Measurements from ENCODE around the gene MRPL2. TPM values are rescaled to one million over a fixed set of nuclear protein-coding genes. Genes with fewer than 3 reads are reported as not detected.
"Not testable (repeated sequence)": the region's sequence is repeated elsewhere in the genome, so short reads cannot be mapped to it uniquely, and the experiment has no call there.

Gene MRPL2
- total RNA-seq, 1 donor from 2014 or later: 29.3 TPM

DNA sequence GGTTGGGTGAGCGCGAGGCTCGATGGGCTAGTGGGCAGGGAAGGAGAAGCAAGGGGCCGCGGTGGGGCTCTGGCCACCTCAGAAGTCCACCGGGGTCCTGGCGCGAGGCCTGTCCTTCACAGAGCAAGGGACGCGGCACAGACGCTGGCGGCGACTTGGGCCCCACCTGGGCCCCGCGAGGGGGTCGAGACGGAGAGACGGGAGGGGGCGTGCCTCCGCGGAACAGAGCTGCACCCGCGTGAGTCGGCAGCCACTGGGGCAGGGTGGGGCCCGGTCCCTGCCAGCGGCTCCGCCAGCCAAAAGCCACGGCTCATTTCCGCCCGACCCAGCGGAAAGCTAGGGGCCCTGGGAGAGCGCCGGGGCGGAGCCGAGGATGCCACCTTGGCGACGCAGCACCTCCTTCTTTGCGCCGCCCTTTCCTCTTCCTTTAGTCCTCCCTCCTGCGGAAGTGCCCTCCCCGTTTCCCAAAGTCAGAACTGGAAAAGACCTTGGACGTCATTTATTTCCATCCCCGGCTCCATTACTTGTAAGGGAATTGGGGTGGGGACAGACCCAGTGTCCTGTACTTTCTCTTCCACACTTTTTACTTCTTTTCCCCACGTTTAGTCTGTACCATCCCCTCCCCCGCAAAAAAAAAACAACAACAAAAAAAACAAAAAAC, 5.6 kb downstream of the MRPL2 start, which contains the start of gene CUL7:
TSS of gene CUL7 (minus strand) at position 307 of the 661 bp plus-strand sequence. CDS start 1,063 bp downstream, outside the sequence.
- peak; percentile 60 for DNase-seq (ENCODE audit: extremely low read depth, low read depth, low spot score)

DNA sequence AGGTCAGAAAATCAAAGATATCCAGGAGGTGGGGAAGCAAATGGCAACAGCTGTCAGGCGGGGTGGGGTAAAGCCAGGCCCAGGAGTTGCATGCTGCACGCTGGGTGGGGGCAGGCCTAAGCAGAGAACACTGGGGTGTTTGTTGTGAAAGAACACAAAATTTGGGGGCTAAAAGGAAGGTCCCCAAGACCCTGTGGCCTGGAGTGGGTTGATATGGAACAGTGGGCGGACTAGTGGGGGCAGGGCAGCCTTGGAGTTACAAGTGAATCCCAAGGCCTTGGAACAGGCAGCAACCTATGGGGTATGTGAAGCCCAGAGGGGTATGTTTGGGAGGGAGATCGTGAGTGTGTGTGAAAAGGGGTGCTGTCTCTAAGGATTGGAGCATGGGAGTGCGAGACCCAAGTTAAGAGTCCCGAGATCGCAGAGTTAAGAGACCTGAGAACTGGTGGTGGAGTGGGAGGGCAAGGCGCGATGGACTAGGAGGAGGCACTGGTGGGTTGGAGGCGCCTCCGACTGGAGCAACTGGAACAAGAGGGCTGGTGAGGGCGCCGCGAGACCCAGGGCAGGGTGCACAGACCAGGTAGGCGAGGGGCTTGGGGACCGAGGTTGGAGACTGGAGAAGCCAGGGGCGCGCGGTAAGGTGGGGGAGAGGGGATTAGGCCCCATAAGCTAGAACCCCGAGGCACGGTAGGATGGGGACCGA, 6.2 kb downstream of the MRPL2 start:
- DNase-seq (ENCODE audit: extremely low read depth, low read depth, low spot score): no peak

DNA sequence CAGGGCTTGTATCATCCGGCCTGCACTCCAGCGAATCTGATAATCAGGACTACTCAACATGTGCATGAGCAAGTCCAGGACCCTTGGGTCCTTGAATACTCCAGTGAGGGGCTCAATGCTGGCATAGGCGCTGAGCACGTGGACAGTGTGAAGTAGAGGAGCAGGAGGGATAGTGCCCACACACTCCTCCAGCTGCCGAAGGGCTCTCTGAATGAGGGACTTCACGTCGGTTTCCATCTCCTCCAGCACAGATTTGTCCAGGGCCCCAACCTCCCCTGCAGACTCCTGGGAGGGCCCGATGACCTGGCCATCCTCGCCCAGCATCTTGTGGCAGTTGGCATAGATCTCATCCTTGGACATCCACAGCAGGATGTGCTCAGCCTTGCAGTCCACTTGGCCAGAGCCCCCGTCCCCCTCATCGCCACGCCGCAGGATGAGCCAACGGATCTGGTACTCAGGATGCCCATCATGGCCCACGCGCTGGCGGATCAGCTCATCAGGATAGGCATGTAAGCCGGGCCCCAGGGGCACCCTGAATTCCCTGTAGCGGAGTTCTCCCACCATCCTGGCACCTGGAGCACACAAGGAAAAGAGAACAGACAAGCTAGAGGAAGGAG, 6.9 kb downstream of the MRPL2 start:
- DNase-seq (ENCODE audit: extremely low read depth, low read depth, low spot score): no peak

DNA sequence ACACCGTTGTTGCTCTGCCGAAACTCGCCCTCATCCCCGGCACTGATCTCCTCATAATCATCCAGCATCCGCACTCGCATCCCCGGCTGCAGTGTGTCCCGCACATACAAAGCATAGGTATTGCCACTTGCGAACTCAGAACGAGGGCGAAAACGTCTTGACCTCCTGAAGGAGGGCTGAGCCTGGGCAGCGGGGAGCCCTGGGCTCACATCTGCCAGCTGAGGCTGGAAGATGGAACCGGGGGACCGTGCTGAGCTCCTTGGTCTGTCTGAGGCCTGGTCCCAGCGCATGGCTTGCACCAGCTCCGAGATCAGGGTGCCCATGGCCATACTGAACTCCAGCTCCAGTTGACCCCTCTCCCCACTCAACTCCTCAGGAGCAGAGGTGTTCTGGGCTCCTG, 8.3 kb downstream of the MRPL2 start:
- no peak for DNase-seq (ENCODE audit: extremely low read depth, low read depth, low spot score)

DNA sequence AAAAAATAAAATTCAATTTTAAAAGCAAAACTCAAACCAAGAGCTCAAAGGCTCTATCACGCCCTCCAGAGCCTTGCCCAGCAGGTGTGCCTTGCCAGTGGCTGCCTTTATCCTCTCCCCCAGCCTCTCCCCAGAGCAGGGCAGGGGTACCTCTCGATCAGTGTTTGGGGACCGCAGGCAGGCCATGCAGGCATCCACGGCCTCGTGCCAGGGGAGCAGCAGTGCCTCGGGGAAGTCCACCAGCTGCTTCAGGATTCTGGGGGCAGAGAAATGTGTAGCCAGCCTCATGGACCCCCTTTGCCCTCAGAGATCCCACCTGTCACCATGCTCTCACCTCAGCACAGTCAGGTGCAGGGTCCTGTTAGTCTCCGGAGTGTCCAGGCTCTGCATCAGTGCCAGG, 11.2 kb downstream of the MRPL2 start:
- no peak for DNase-seq (ENCODE audit: extremely low read depth, low read depth, low spot score)

DNA sequence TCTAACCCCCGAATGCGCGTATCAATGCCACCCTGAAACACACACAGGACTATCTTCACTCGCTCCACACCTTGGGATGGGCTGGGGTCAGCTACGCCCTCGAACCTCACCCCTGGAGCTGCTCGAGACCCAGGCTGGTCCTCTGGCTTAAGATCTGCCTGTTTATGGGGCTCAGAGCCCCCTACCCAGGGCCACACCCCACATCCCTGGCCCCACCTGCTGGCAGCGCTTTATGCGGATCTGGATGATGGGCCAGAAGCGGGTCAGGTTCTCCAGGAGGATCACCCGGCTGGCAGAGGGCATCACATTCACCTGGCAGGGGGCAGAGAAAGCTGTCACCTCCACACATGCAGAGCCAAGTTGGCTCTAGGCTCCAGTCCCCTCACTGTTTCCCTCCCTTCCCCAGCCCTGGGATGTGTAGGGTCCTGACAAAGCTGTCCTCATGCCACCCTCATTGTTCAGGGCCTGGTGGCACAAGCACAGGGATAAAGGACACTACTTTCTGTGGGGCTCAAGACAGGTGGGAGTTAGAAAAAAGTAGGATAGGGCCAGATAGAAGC, 13.8 kb downstream of the MRPL2 start:
- DNase-seq (ENCODE audit: extremely low read depth, low read depth, low spot score): no peak

DNA sequence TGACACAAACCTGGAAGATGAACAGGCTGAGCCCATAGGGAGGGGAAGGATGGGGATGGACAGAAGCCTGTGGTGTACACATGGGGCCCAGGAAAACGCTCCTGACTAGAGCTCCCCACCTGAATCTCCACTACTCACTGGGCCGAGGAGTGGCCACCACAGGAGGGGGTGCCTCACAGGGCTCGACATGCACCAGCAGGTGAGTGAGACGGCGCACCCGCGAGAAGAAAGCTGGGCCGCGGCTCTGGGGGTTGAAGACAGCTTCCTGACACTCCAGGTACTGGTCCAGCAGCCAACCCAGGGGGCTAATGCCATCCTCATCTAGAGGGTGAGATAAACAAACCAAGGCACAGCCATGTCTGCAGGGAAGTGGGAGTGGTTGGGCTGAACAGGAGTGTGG, 15.9 kb downstream of the MRPL2 start:
- no peak for DNase-seq (ENCODE audit: extremely low read depth, low read depth, low spot score)

DNA sequence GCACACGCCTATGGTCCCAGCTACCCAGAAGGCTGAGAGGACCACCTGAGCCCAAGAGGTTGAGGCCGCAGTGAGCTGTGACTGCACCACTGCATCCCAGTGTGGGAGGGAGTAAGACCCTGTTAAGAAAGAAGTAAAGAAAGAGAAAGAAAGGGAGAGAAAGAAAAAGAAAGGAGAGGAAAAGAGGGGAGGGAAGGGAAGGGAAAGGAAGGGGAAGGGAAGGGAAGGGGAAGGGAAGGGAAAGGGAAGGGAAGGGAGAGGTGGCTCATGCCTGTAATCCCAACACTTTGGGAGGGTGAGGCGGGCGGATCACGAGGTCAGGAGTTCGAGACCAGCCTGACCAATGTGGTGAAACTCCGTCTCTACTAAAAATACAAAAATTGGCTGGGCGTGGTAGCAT, 17.8 kb downstream of the MRPL2 start:
- not testable (repeated sequence) for DNase-seq (ENCODE audit: extremely low read depth, low read depth, low spot score)

DNA sequence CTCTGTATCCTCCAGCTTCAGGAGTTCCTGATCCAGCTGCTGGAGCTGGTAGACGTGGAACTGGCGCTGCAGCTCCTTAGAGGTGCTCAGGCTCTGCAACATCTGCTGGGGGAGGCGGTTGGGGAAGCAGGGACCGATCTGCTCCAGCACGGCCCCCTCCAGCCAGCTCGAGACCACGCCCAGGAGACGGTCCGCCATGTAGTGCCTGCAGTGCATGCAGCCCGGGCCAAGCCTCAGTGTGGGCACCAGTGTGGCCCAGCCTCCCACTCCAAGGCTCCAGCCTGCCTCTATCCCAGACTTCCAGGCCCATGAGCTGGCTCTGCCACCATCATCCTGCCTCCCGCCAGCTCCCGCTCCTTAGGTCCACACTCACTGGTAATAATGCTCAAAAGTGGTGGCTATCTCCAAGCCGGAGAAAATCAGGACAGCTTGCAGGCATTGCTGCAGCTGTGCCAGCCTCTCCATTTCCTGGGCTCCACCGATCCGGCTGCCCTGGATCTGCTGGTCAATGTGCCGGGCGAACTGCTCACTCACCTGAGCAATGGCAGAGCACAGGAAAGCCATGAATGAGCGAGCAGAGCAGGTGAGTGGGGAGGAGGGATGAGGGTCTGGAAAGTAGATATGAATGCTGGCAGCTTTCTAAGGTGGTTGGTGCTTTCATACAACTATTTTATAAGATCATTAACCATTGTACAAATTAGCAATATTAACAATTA, 18.5 kb downstream of the MRPL2 start:
- DNase-seq (ENCODE audit: extremely low read depth, low read depth, low spot score): no peak

DNA sequence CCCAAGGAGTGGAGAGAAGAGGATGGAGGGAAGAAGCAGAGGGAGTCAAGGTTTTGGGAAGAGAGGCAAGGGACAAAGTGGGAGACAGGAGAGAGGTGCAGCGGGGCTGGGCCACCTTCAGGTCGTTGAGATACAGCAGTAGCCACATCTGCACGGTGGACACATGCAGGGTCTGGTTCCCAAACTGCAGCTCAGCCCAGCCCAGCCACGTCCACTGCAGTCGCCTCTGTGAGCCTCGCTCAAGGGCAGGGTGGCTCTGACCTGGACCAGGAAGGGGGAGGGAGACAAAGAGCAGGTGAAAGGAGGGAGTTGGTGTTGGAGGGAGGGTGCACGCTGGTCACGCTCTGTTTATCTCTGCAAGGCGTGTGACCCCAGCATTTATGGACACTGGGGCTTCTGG, 20.5 kb downstream of the MRPL2 start:
- no peak for DNase-seq (ENCODE audit: extremely low read depth, low read depth, low spot score)

DNA sequence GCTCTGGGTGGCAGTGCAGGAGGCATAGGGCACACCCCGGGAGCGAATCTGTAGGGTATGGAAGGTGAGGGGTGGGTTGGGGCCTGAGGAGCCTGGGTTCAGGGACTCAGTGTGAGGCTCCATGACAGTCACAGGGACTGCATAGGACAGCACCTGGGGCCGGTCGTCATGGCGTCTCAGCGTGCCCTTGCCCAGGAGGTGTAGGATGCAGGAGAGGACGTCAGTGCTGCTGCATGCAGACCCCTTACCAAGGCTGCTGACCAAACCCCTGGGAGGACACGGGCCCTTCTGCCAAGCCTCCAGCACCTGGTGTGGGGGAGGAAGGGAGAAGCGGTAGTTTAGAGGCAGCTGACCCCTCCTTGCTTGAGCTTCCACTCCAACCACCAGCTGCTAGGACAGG, 21.5 kb downstream of the MRPL2 start:
- no peak for DNase-seq (ENCODE audit: extremely low read depth, low read depth, low spot score)

DNA sequence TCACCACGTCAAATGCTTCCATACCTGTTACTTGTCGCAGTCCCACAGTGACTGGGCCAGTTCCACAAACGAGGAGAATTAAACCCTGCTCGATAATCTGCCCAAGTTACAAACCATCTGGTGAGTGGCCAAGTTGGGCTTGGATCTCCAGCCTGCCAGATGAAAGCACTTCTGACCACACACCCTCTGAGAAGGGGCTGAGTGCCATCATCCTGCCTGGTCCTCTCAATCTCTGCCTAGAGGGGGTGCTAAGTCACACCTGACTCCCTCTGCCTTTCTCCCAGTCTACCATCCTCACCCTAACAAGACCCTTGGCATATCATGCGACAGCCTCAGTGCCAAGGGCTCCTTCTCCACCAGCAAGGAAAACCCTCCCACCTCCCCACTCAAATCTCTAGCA, 22.0 kb downstream of the MRPL2 start:
- no peak for DNase-seq (ENCODE audit: extremely low read depth, low read depth, low spot score)

DNA sequence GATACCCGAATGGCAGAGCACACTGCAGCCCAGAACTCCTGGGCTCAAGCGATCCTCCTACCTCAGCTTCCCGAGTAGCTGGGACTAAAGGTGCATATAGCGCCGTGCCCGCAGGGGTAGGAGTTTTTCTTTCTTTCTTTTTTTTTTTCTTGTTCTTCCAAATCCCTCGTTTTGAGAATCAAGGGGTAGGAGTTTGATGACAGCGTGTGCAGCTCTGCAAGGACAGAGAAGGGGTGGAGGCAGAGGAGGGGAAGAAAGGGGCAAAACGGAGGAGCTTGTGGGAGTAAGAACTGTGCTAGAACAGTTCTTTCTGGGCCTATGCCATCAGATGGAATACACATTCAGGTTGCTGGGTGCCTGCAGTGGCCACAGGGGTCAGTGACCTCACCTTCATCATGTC, 22.5 kb downstream of the MRPL2 start:
- DNase-seq (ENCODE audit: extremely low read depth, low read depth, low spot score): no peak

DNA sequence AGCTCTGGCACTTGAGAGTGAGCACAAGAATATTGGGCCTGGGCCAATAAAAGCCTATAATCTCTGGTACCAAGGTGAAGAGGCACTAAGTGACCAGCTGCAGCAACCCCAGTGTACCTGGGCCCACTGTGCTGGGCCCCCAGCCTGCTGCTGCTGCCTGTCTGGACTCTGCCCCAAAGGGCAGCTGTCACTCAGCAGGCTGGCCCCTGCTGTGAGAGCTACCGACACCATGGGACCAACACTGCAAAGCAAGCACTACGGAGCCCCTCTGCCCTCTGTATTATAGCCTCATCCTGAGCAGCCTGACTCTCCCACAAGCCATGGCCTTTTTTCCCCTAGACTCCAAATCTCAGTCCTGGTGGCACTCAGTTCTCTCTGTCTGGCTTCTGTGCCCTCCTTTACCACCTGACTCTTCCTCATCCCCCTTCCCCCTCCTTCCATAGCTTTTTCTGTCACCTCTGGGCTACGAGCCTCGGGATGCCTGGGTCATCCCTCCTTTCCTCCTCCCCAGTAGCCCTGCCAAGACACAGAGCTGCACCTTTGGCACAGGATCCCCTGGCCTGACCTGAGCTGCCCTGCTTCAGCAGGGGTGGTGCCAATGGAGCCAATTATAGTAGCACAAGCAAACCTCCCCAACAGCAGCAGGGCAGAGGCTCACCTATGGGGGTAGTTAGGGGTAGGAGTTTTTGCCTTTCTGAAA, 23.6 kb downstream of the MRPL2 start:
- no peak for DNase-seq (ENCODE audit: extremely low read depth, low read depth, low spot score)

DNA sequence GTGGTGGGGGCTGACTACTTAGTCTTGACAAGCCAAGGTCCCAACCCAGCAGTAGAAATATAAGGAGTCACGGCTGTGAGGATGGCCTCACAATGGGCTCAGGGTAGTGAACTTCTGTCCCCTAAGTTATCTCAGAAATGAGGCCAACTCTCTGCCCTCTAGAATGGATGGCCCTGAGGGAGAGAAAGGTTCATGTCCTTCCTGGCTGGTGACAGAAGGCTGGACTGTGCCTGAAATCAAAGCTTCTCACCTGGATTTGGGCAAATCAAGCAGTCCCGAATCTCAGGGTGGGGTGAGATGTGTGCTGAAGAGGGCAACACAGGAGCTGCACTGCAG, 25.1 kb downstream of the MRPL2 start:
- DNase-seq (ENCODE audit: extremely low read depth, low read depth, low spot score): no peak

DNA sequence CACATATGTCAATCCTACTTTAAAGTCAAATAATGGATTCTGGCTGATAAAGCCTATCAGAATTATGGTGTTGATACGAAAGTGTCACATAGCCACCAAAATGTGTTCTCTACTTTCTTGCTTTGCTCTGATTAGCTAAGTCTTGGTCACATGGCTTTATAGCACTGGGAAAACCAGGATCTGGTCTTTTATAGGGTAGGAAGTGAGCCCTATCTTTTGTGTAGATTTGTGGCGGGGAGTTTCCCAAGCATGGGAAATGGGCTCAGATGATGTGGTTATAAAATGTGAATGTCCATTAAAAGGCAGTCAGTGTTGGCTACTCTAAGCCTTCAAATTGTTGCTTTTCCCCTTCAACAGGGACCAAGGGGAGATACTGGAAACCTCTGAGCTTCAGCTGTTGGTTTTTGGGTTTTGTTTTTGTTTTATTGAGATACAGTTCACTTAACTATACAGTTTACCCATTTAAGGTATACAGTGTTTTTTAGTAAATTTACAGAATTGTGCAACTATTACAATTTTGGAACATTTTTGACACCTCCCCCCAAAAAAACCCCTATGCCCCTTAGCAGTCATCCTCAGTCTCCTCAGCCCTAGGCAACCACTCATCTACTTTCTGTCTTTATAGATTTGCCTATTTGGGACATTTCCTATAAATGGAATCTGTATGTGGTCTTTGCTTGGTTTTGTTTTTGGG, 25.6 kb downstream of the MRPL2 start:
- DNase-seq (ENCODE audit: extremely low read depth, low read depth, low spot score): no peak

DNA sequence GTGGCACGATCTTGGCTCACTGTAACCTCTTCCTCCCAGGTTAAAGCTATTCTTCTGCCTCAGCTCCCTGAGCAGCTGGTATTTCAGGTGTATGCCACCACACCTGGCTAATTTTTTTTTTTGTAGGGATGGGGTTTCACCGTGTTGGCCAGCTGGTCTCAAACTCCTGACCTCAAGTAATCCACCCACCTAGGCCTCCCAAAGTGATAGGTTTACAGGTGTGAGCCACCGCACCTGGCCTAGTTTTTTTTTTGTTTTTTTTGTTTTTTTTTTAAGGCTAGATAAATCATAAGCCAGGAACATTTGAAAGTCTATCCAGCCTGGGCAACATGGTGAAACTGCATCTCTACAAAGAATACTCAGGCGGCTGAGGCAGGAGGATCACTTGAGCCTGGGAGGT, 26.9 kb downstream of the MRPL2 start:
- DNase-seq (ENCODE audit: extremely low read depth, low read depth, low spot score): no peak

DNA sequence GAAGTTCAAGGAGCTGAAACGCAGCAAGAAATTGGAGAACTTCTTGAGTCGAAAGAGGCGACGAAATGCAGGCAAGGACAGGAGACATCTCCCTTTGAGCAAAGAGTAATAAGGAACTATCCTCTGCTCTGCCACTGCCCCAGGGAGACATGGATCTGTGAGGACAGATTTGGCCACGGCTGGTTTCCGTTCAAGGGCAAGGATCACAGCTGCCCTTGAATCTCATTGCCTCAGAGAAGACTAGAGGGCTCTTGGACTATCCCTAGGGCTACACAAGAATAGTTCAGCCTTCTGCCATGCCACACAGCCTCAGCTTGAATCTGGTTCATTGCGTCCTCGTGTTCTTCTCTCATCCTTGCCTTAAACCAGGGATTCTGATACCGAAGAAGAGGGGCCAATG, 30.1 kb downstream of the MRPL2 start:
- DNase-seq (ENCODE audit: extremely low read depth, low read depth, low spot score): no peak

DNA sequence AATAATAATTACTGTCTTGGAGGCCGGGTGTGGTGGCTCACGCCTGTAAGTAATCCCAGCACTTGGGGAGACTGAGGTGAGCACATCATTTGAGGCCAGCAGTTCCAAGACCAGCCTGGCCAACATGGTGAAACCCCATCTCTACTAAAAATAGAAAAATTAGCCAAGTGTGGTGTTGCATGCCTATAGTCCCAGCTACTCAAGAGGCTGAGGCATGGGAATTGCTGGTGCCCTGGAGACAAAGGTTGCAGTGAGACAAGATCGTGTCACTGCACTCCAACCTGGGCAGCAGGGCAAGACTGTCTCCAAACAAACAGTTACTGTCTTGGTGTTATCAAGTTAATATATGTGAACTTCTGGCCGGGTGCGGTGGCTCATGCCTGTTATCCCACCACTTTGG, 32.9 kb downstream of the MRPL2 start:
- no peak for DNase-seq (ENCODE audit: extremely low read depth, low read depth, low spot score)

DNA sequence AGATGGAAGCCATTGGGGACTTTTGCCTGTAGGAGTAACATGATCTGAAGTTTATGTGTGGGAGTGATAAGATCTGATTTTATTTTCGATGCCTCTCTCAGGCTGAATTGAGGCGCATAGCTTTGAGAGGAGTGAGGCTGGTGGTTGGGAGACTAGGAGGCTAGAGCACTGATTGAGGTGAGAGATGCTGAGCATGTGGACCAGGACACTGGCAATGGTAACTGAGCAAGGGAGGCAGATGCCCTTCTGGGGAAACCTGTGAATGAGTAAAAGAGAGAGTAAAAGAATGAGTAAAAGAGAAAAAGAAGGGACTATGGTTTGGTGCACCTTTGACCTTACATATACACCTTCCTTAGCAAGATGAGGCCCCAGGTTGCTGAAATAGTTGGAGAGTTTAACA, 34.8 kb downstream of the MRPL2 start:
- DNase-seq (ENCODE audit: extremely low read depth, low read depth, low spot score): no peak

Data from glomerular endothelial cell (primary cell).